Trophoblast cell (in vitro differentiated cells and primary cell): ENCODE results near the gene TCL1A.

Experiments used
- DNase-seq, 2 donors: peaks; one replicate each; pipeline ENCODE4 v3.0.0-alpha.2; 2016
- H2AFZ ChIP-seq: 2 replicates; pipeline ENCODE4 v1.6.1; 2013; ENCODE audit warnings: low read length, moderate library complexity, mild to moderate bottlenecking; ENCODE audit not compliant: insufficient read depth, poor library complexity
- H2AK5ac ChIP-seq: 2 replicates; pipeline ENCODE4 v1.6.1; 2013; ENCODE audit warnings: mild to moderate bottlenecking, low read length
- H2BK120ac ChIP-seq: 2 replicates; pipeline ENCODE4 v1.6.1; 2013; ENCODE audit warnings: low read length, mild to moderate bottlenecking, moderate library complexity; ENCODE audit not compliant: insufficient read depth, poor library complexity
- H2BK12ac ChIP-seq: 2 replicates; pipeline ENCODE4 v1.6.1; 2013; ENCODE audit warnings: mild to moderate bottlenecking, low read length, moderate library complexity
- H2BK5ac ChIP-seq: 2 replicates; pipeline ENCODE4 v1.6.1; 2013; ENCODE audit warnings: low read length, low read depth, moderate library complexity, mild to moderate bottlenecking; ENCODE audit not compliant: poor library complexity
- H3K14ac ChIP-seq: 2 replicates; pipeline ENCODE4 v1.6.1; 2013; ENCODE audit warnings: mild to moderate bottlenecking, low read length
- H3K18ac ChIP-seq: 2 replicates; pipeline ENCODE4 v1.6.1; 2013; ENCODE audit warnings: mild to moderate bottlenecking, low read length
- H3K23ac ChIP-seq: 2 replicates; pipeline ENCODE4 v1.6.1; 2013; ENCODE audit warnings: low read length
- H3K27ac ChIP-seq: 2 replicates; pipeline ENCODE4 v1.5.1; 2013; ENCODE audit warnings: low read depth, mild to moderate bottlenecking, inconsistent platforms, low read length, moderate library complexity
- H3K27me3 ChIP-seq: 2 replicates; pipeline ENCODE4 v1.6.1; 2013; ENCODE audit warnings: inconsistent platforms, mild to moderate bottlenecking, low read length, moderate library complexity; ENCODE audit not compliant: insufficient read depth
- H3K36me3 ChIP-seq, 2 experiments: 1 replicate in 1 of 2; 2 replicates in 1 of 2; pipeline ENCODE4 v1.6.1; 2013; ENCODE audit warnings: low read length in 2 of 2, mild to moderate bottlenecking in 2 of 2, moderate library complexity in 1 of 2; ENCODE audit not compliant: insufficient read depth in 2 of 2, control insufficient read depth in 1 of 2
- H3K4ac ChIP-seq: 2 replicates; pipeline ENCODE4 v1.6.1; 2013; ENCODE audit warnings: low read depth, mild to moderate bottlenecking, low read length, moderate library complexity
- H3K4me1 ChIP-seq, 2 experiments: 1 replicate in 1 of 2; 2 replicates in 1 of 2; pipeline ENCODE4 v1.6.1; 2013; ENCODE audit warnings: low read length in 2 of 2, mild to moderate bottlenecking in 2 of 2, moderate library complexity in 1 of 2; ENCODE audit not compliant: insufficient read depth in 2 of 2, control insufficient read depth in 1 of 2
- H3K4me2 ChIP-seq: 2 replicates; pipeline ENCODE4 v1.6.1; 2013; ENCODE audit warnings: inconsistent platforms, mild to moderate bottlenecking, low read length, moderate library complexity
- H3K4me3 ChIP-seq: 2 replicates; pipeline ENCODE4 v1.5.1; 2013; ENCODE audit warnings: mild to moderate bottlenecking, low read depth, low read length, inconsistent platforms
- H3K79me1 ChIP-seq: one replicate; pipeline ENCODE4 v1.6.1; 2013; ENCODE audit warnings: low read length
- H3K79me2 ChIP-seq: 2 replicates; pipeline ENCODE4 v1.6.1; 2013; ENCODE audit warnings: low read length, mild to moderate bottlenecking; ENCODE audit not compliant: control insufficient read depth, insufficient read depth, poor library complexity
- H3K9ac ChIP-seq: 2 replicates; pipeline ENCODE4 v1.6.1; 2013; ENCODE audit warnings: mild to moderate bottlenecking, low read length
- H3K9me3 ChIP-seq: 2 replicates; pipeline ENCODE4 v1.6.1; 2013; ENCODE audit warnings: low read depth, mild to moderate bottlenecking, control low read depth, inconsistent platforms, low read length; ENCODE audit not compliant: insufficient read depth
- H4K12ac ChIP-seq: 2 replicates; pipeline ENCODE4 v1.6.1; 2013; ENCODE audit warnings: low read depth, mild to moderate bottlenecking, low read length, moderate library complexity
- H4K8ac ChIP-seq: 2 replicates; pipeline ENCODE4 v1.6.1; 2013; ENCODE audit warnings: low read depth, mild to moderate bottlenecking, low read length, moderate library complexity
- H4K91ac ChIP-seq: one replicate; pipeline ENCODE4 v1.6.1; 2013; ENCODE audit warnings: low read depth, mild to moderate bottlenecking, low read length, moderate library complexity
- WGBS: extraction: QIAGEN DNeasy Blood & Tissue Kit; methylation state at CpG from one replicate; pipeline ENCODE4 v1.1.7; 2013; ENCODE audit warnings: missing lambda C conversion rate; ENCODE audit not compliant: insufficient read length, insufficient coverage; ENCODE audit errors: extremely low coverage; 5-methylcytosine and 5-hydroxymethylcytosine counted together

TCL1A gene

GRCh38 chr14:95741781-95742180 is 27.9 kb upstream of the TCL1A start:
- H2AK5ac ChIP-seq: no peak overlapping the region

GRCh38 chr14:95741038-95741490 is 27.1 kb upstream of the TCL1A start:
- H4K12ac ChIP-seq: no peak overlapping the region
- no peak overlapping the region for H3K23ac ChIP-seq
- no peak overlapping the region for H3K27ac ChIP-seq
- no peak overlapping the region for H4K8ac ChIP-seq
- H3K9ac ChIP-seq: no peak overlapping the region
- H4K91ac ChIP-seq: no peak overlapping the region
- peaks cover 10 to 11% of the 10 kb centered on the region in 2 experiments for H3K4me1 ChIP-seq
- H3K4me3 ChIP-seq: no peak overlapping the region
- no peak overlapping the region for H2BK5ac ChIP-seq
- H3K36me3 ChIP-seq: no peaks in the 10 kb centered on the region
- H2AFZ ChIP-seq: no peak overlapping the region
- no peak overlapping the region for H3K14ac ChIP-seq
- no peak overlapping the region for H2BK120ac ChIP-seq
- no peaks in the 10 kb centered on the region for H3K79me1 ChIP-seq
- H2BK12ac ChIP-seq: no peak overlapping the region
- no peak overlapping the region for H3K4me2 ChIP-seq
- no peaks in the 10 kb centered on the region for H3K9me3 ChIP-seq
- H3K79me2 ChIP-seq: no peaks in the 10 kb centered on the region
- no peak overlapping the region for H2AK5ac ChIP-seq
- no peaks in the 10 kb centered on the region for H3K27me3 ChIP-seq
- H3K4ac ChIP-seq: no peak overlapping the region
- WGBS: no CpG with 5 or more reads among the region's 5 CpGs
- DNase-seq: peak; percentile 89 to 95
- no peak overlapping the region for H3K18ac ChIP-seq

More at GRCh38 chr14:95741781-95742180, 27.9 kb upstream of the TCL1A start:
- no peak overlapping the region for H2AFZ ChIP-seq
- H3K79me1 ChIP-seq: no peaks in the 10 kb centered on the region
- H3K23ac ChIP-seq: no peak overlapping the region
- no peaks in the 10 kb centered on the region for H3K79me2 ChIP-seq
- no peak overlapping the region for H4K8ac ChIP-seq
- H3K9me3 ChIP-seq: no peaks in the 10 kb centered on the region
- no peak overlapping the region for H2BK120ac ChIP-seq
- H3K4me3 ChIP-seq: no peak overlapping the region
- no peak overlapping the region for H3K9ac ChIP-seq
- no peak overlapping the region for H4K91ac ChIP-seq
- H3K18ac ChIP-seq: no peak overlapping the region
- H3K14ac ChIP-seq: no peak overlapping the region
- H3K36me3 ChIP-seq: no peaks in the 10 kb centered on the region
- H3K4me2 ChIP-seq: no peak overlapping the region
- H3K27ac ChIP-seq: no peak overlapping the region
- no peaks in the 10 kb centered on the region for H3K27me3 ChIP-seq
- WGBS: no CpG with 5 or more reads among the region's 4 CpGs
- no peak overlapping the region for H2BK5ac ChIP-seq
- H2BK12ac ChIP-seq: no peak overlapping the region
- H4K12ac ChIP-seq: no peak overlapping the region
- H3K4ac ChIP-seq: no peak overlapping the region
- peaks cover 10 to 11% of the 10 kb centered on the region in 2 experiments for H3K4me1 ChIP-seq
- no peak for DNase-seq

DNA sequence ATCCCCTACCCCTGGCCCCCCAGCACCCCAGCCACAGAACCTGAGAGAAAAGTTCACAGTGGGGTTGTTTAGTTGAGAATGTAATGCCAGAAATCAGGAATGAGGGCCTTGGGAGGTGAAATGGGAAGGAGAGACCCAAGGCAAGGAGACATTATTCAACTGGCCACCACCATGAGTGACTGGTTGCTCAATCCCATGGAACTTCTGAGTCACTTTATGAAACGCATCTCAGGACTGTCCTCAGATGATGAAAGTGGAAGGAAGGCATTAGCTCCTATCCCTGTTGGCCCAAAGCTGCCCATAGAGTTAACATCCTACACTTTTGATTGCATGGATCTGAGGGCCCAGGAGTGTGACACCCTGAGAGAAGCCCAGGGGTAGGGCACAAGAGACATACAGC is 25.4 kb upstream of the TCL1A start:
- Histone ChIP-seq H3K79me2 (no peaks in the 10 kb centered on the region), H3K9ac (peak overlapping the region; percentile 11), H3K18ac (no peak overlapping the region), H3K27me3 (no peaks in the 10 kb centered on the region), H3K9me3 (no peaks in the 10 kb centered on the region), H2AK5ac (no peak overlapping the region), H4K12ac (no peak overlapping the region), H2AFZ (no peak overlapping the region), H3K27ac (no peak overlapping the region), H3K4me3 (no peak overlapping the region), H4K91ac (no peak overlapping the region), H3K4me2 (no peak overlapping the region), H3K14ac (no peak overlapping the region), H3K23ac (no peak overlapping the region), H4K8ac (no peak overlapping the region), H3K4ac (no peak overlapping the region), H2BK12ac (no peak overlapping the region), H3K36me3 (no peaks in the 10 kb centered on the region), H2BK5ac (no peak overlapping the region), H3K79me1 (no peaks in the 10 kb centered on the region), H2BK120ac (no peak overlapping the region), H3K4me1 (peaks cover 10 to 11% of the 10 kb centered on the region in 2 experiments)
- no CpG with 5 or more reads among the region's 1 CpG for WGBS
- DNase-seq: peak; percentile 65 to 83

DNA sequence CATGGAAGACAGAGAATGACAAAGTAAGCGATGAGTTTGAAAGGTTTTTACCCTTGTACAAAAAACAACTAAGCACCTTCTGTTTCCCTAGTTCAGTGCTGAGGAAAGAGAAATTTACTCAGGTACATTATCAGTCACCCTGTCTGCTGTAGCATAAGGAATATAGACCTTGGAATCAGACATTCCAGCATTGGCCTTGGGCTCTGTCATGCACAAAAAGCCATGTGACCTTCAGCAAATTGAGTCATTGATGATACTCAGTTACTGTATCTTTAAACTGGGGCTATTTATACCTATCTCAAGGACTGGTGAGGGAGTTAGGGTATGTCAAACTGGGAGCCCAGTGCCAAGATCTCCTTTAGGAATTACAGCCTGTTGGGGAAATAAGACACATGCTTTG is 19.3 kb upstream of the TCL1A start:
- Histone ChIP-seq H3K79me2 (no peaks in the 10 kb centered on the region), H3K4me3 (no peak overlapping the region), H4K91ac (no peak overlapping the region), H3K14ac (no peak overlapping the region), H3K23ac (no peak overlapping the region), H3K9me3 (no peaks in the 10 kb centered on the region), H4K12ac (no peak overlapping the region), H4K8ac (no peak overlapping the region), H2AK5ac (no peak overlapping the region), H3K79me1 (no peaks in the 10 kb centered on the region), H3K4me2 (no peak overlapping the region), H3K27me3 (no peaks in the 10 kb centered on the region), H2AFZ (no peak overlapping the region), H3K36me3 (no peaks in the 10 kb centered on the region), H3K18ac (no peak overlapping the region), H3K9ac (no peak overlapping the region), H3K4me1 (no peaks in the 10 kb centered on the region), H2BK5ac (no peak overlapping the region), H3K27ac (no peak overlapping the region), H2BK12ac (no peak overlapping the region), H2BK120ac (no peak overlapping the region), H3K4ac (no peak overlapping the region)
- peak in 1 of 2 donors; percentile 41 for DNase-seq
- WGBS: no CpG with 5 or more reads among the region's 1 CpG
